Progenitor cell of endocrine pancreas (in vitro differentiated cells): Measurements from ENCODE around the gene LARP7. TPM values are rescaled to one million over a fixed set of nuclear protein-coding genes. Genes with fewer than 3 reads are reported as not detected.
A peak's percentile ranks its signal among the peaks of the same experiment; 100 is the strongest.
"Not testable (repeated sequence)": the region's sequence is repeated elsewhere in the genome, so short reads cannot be mapped to it uniquely, and the experiment has no call there.

Experiments
- DNase-seq: peaks from one replicate; pipeline ENCODE4 v3.0.0; 2021; ENCODE audit warnings: low spot score; ENCODE audit not compliant: unreplicated experiment
- H3K27ac Mint-ChIP-seq: 2 replicates; pipeline ENCODE4 v1.8.0; 2021; ENCODE audit warnings: mild to moderate bottlenecking, moderate library complexity, mixed read lengths
- H3K27me3 Mint-ChIP-seq: 2 replicates; pipeline ENCODE4 v1.8.0; 2021; ENCODE audit warnings: mixed read lengths
- H3K36me3 Mint-ChIP-seq: 2 replicates; pipeline ENCODE4 v1.8.0; 2022; ENCODE audit warnings: mixed read lengths; ENCODE audit not compliant: insufficient read depth
- H3K4me1 Mint-ChIP-seq: 2 replicates; pipeline ENCODE4 v1.8.0; 2021; ENCODE audit warnings: low read depth, mixed read lengths
- H3K4me3 Mint-ChIP-seq: 2 replicates; pipeline ENCODE4 v1.8.0; 2021; ENCODE audit warnings: low read depth, mild to moderate bottlenecking, moderate library complexity, mixed read lengths
- H3K9me3 Mint-ChIP-seq: 2 replicates; pipeline ENCODE4 v1.8.0; 2021; ENCODE audit warnings: low read depth, mixed read lengths
- CTCF ChIP-seq: fragments of 200-600 bp; sonication (generic); IDR thresholded peaks from one replicate; pipeline ENCODE4 v1.5.0; 2021; ENCODE audit warnings: antibody characterized with exemption, mild to moderate bottlenecking; ENCODE audit not compliant: unreplicated experiment
- total RNA-seq: library from RNA; stranded (reverse); gene quantifications from 2 replicates; pipeline ENCODE4 v1.2.1, GENCODE V29; 2021

Gene LARP7
- total RNA-seq, 1 donor from 2014 or later, result 50.6 TPM

- peaks cover 3% of the 10 kb centered on the region for H3K4me1 Mint-ChIP-seq
Measured at GRCh38 chr4:112700679-112701078, 63.7 kb downstream of the LARP7 start.

GRCh38 chr4:112702892-112703291, 65.9 kb downstream of the LARP7 start:
- no peak overlapping the region for H3K27ac Mint-ChIP-seq
- H3K4me1 Mint-ChIP-seq, result peaks cover 6% of the 10 kb centered on the region
- H3K36me3 Mint-ChIP-seq, result no peaks in the 10 kb centered on the region
- no peak for DNase-seq
- TF ChIP-seq CTCF, result no peak
- H3K4me3 Mint-ChIP-seq, result no peak overlapping the region
- peaks cover 48% of the 10 kb centered on the region for H3K27me3 Mint-ChIP-seq
- H3K9me3 Mint-ChIP-seq, result no peaks in the 10 kb centered on the region

More at GRCh38 chr4:112700679-112701078, 63.7 kb downstream of the LARP7 start:
- H3K36me3 Mint-ChIP-seq, result no peaks in the 10 kb centered on the region
- H3K27me3 Mint-ChIP-seq, result peaks cover 35% of the 10 kb centered on the region
- H3K27ac Mint-ChIP-seq, result no peak overlapping the region
- H3K9me3 Mint-ChIP-seq, result no peaks in the 10 kb centered on the region
- H3K4me3 Mint-ChIP-seq, result no peak overlapping the region
- TF ChIP-seq CTCF, result no peak
- DNase-seq, result no peak

GRCh38 chr4:112704322-112704721, 67.4 kb downstream of the LARP7 start:
- Mint-ChIP-seq H3K36me3 (no peaks in the 10 kb centered on the region), H3K4me3 (peak overlapping the region; percentile 77), H3K27ac (no peak overlapping the region), H3K27me3 (peaks cover 51% of the 10 kb centered on the region), H3K4me1 (peaks cover 6% of the 10 kb centered on the region), H3K9me3 (no peaks in the 10 kb centered on the region)
- TF ChIP-seq CTCF, result no peak
- no peak for DNase-seq

GRCh38 chr4:112704991-112705845, 68.3 kb downstream of the LARP7 start:
- Mint-ChIP-seq H3K4me3 (peak overlapping the region; percentile 77), H3K36me3 (no peaks in the 10 kb centered on the region), H3K27me3 (peaks cover 51% of the 10 kb centered on the region), H3K27ac (no peak overlapping the region), H3K9me3 (no peaks in the 10 kb centered on the region), H3K4me1 (peaks cover 6% of the 10 kb centered on the region)
- TF ChIP-seq CTCF, result no peak
- DNase-seq, result peak; percentile 18

- H3K27ac Mint-ChIP-seq, result peak overlapping the region; percentile 12
- H3K9me3 Mint-ChIP-seq, H3K4me1 Mint-ChIP-seq, H3K36me3 Mint-ChIP-seq: not testable (repeated sequence)
- peaks cover 48% of the 10 kb centered on the region for H3K27me3 Mint-ChIP-seq
- H3K4me3 Mint-ChIP-seq, result peak overlapping the region; percentile 88
- DNase-seq, result peak; percentile 13
Measured at GRCh38 chr4:112705891-112706839, 69.2 kb downstream of the LARP7 start.
